B cell (primary cell): ENCODE measurements around the gene TRA2B. TPM values are rescaled to one million over a fixed set of nuclear protein-coding genes. Genes with fewer than 3 reads are reported as not detected.

Source experiments
- ATAC-seq: fragments of 200-7000 bp; cut with Tn5 transposase; one replicate; pipeline ENCODE4 v1.10.0; 2021; ENCODE audit warnings: low read depth, mild to moderate bottlenecking, moderate number of reproducible peaks, moderate library complexity
- CTCF ChIA-PET: fragments of 350-600 bp; sonication (Branson Sonifier 250); formaldehyde crosslinking; loops from one replicate; lab custom pipeline; 2021; ENCODE audit warnings: antibody characterized with exemption, inconsistent platforms; lab: Charles Lee
- POLR2A ChIA-PET: fragments of 350-600 bp; sonication (Branson Sonifier 250); formaldehyde crosslinking; loops from one replicate; lab custom pipeline; 2021; ENCODE audit warnings: antibody characterized with exemption; lab: Charles Lee
- DNase-seq: peaks from one replicate; pipeline ENCODE4 v3.0.0; 2013
- H2AFZ ChIP-seq: 2 replicates; pipeline ENCODE4 v1.6.1; 2012; ENCODE audit warnings: mild to moderate bottlenecking, low read depth, low read length; ENCODE audit not compliant: insufficient read depth, poor library complexity, severe bottlenecking
- H3K27ac ChIP-seq, 2 donors: 1 replicate in 1 of 2; 2 replicates in 1 of 2; pipeline ENCODE4 v1.5.1; 2012 to 2013; ENCODE audit warnings: low read length in 2 of 2, mild to moderate bottlenecking in 2 of 2, moderate library complexity in 1 of 2
- H3K27me3 ChIP-seq, 4 experiments: fragments of 200-600 bp in 1 of 4; sonication (generic) in 1 of 4; replicated peaks in 1 of 4; 1 replicate in 2 of 4; 2 replicates in 2 of 4; pipeline versions ENCODE4 v1.6.1 to v1.7.0; 2013 to 2016; ENCODE audit warnings: low read length in 3 of 4, mild to moderate bottlenecking in 2 of 4, mixed read lengths in 1 of 4, moderate library complexity in 1 of 4; ENCODE audit not compliant: insufficient read depth in 4 of 4, control insufficient read depth in 3 of 4; ENCODE audit errors: control extremely low read depth in 1 of 4
- H3K36me3 ChIP-seq, 2 experiments: replicated peaks in 1 of 2; 1 replicate in 1 of 2; 2 replicates in 1 of 2; pipeline versions ENCODE4 v1.6.1 to v1.7.1; 2013; ENCODE audit warnings: low read length in 1 of 2; ENCODE audit not compliant: insufficient read depth in 2 of 2, control insufficient read depth in 1 of 2; ENCODE audit errors: control extremely low read depth in 1 of 2, extremely low read depth in 1 of 2
- H3K4me1 ChIP-seq, 2 donors: fragments of 200-600 bp in 1 of 2; sonication (generic) in 1 of 2; 1 replicate in 1 of 2; 2 replicates in 1 of 2; pipeline versions ENCODE4 v1.5.1 to v1.6.1; 2013 to 2017; ENCODE audit warnings: low read length in 2 of 2; ENCODE audit not compliant: control insufficient read depth in 2 of 2, insufficient read depth in 2 of 2
- H3K4me2 ChIP-seq: replicated peaks from 2 replicates; pipeline ENCODE3; 2012; ENCODE audit warnings: mild to moderate bottlenecking, low read depth, low read length; ENCODE audit not compliant: poor library complexity, severe bottlenecking
- H3K4me3 ChIP-seq, 5 experiments: fragments of 200-600 bp in 1 of 5; sonication (generic) in 1 of 5; 1 replicate in 3 of 5; 2 replicates in 2 of 5; pipeline versions ENCODE4 v1.5.1 to v1.7.0; 2011 to 2016; ENCODE audit warnings: low read length in 4 of 5, mild to moderate bottlenecking in 4 of 5, low read depth in 2 of 5, control low read depth in 1 of 5, moderate library complexity in 1 of 5; ENCODE audit not compliant: insufficient read depth in 1 of 5; ENCODE audit errors: control extremely low read depth in 1 of 5, extremely low read depth in 1 of 5
- H3K79me2 ChIP-seq: fragments of 200-600 bp; sonication (generic); one replicate; pipeline ENCODE4 v1.6.0; 2016; ENCODE audit warnings: low read length; ENCODE audit not compliant: control insufficient read depth, insufficient read depth
- H3K9ac ChIP-seq: fragments of 200-600 bp; sonication (generic); 2 replicates; pipeline ENCODE4 v1.6.1; 2017; ENCODE audit warnings: mild to moderate bottlenecking, low read length, moderate library complexity
- H3K9me3 ChIP-seq, 3 donors: one replicate each; pipeline versions ENCODE4 v1.6.1 to v1.7.1; 2013; ENCODE audit warnings: low read length in 2 of 3; ENCODE audit not compliant: control insufficient read depth in 2 of 3, insufficient read depth in 1 of 3; ENCODE audit errors: control extremely low read depth in 1 of 3
- H4K20me1 ChIP-seq: 2 replicates; pipeline ENCODE4 v1.6.0; 2012; ENCODE audit warnings: mild to moderate bottlenecking, low read length; ENCODE audit not compliant: insufficient read depth, control insufficient read depth, poor library complexity, severe bottlenecking
- H3K27ac Mint-ChIP-seq: one replicate; pipeline ENCODE4 v1.8.0; 2021; ENCODE audit warnings: mixed read lengths
- H3K27me3 Mint-ChIP-seq: one replicate; pipeline ENCODE4 v1.8.0; 2021; ENCODE audit warnings: mixed read lengths
- H3K4me1 Mint-ChIP-seq: one replicate; pipeline ENCODE4 v1.8.0; 2021; ENCODE audit warnings: mixed read lengths
- H3K4me3 Mint-ChIP-seq: one replicate; pipeline ENCODE4 v1.8.0; 2021; ENCODE audit warnings: mixed read lengths
- H3K9me3 Mint-ChIP-seq: one replicate; pipeline ENCODE4 v1.8.0; 2022; ENCODE audit warnings: mixed read lengths; ENCODE audit not compliant: insufficient read depth
- EZH2 ChIP-seq: IDR thresholded peaks from 2 replicates; pipeline ENCODE4 v1.6.1; 2012; ENCODE audit warnings: borderline replicate concordance, low read depth, mild to moderate bottlenecking, moderate library complexity, low read length; ENCODE audit not compliant: insufficient read depth, poor library complexity, severe bottlenecking
- WGBS: methylation state at CpG from one replicate; pipeline ENCODE4 v1.1.5; 2013; ENCODE audit warnings: missing lambda C conversion rate; ENCODE audit not compliant: insufficient coverage; 5-methylcytosine and 5-hydroxymethylcytosine counted together
- intact Hi-C: fragments of 100-400 bp; cut with micrococcal nuclease; formaldehyde crosslinking; loops from one replicate; pipeline ENCODE4 v1.10.0; 2022
- polyA plus RNA-seq: library from polyadenylated mRNA; depleted of rRNA; stranded (reverse); fragments of >200 nt; gene quantifications from 2 replicates; pipeline ENCODE4 v1.2.3, GENCODE V29; 2012
- total RNA-seq, 2 donors: library from RNA; stranded (reverse); fragments of 120-200 nt in 1 of 2; gene quantifications; 1 replicate in 1 of 2; 2 replicates in 1 of 2; pipeline versions ENCODE4 v1.2.3 to v1.2.4, GENCODE V29; 2013 to 2022
- TF ChIP-seq, protein P1 (sequence below): fragments of 200-600 bp; IDR thresholded peaks from one replicate; pipeline ENCODE4 v1.8.0; 2022; ENCODE audit warnings: antibody characterized with exemption, mild to moderate bottlenecking

Gene TRA2B
- total and polyA plus RNA-seq, 2 donors (not counting 1 experiment from before 2014, with no cell fraction given) = 220 to 1,062 TPM

- Mint-ChIP-seq H3K9me3 (no peaks in the 10 kb centered on the region), H3K4me1 (no peaks in the 10 kb centered on the region), H3K27ac (no peak overlapping the region), H3K27me3 (peaks cover 15% of the 10 kb centered on the region), H3K4me3 (no peak overlapping the region)
- no CpG with 5 or more reads among the region's 3 CpGs for WGBS
- Histone ChIP-seq H3K27me3 (no peaks in the 10 kb centered on the region), H3K79me2 (no peaks in the 10 kb centered on the region), H4K20me1 (no peaks in the 10 kb centered on the region), H2AFZ (no peak overlapping the region), H3K4me3 (no peak overlapping the region), H3K36me3 (no peaks in the 10 kb centered on the region), H3K9ac (no peak overlapping the region), H3K9me3 (peaks cover 0 to 9% (median 0%) of the 10 kb centered on the region in 3 donors), H3K4me1 (no peaks in the 10 kb centered on the region), H3K4me2 (no peak overlapping the region), H3K27ac (no peak overlapping the region)
- intact Hi-C loops = no loop called here
- ChIA-PET CTCF (no interaction called here), POLR2A (interaction anchor here (0.7 kb wide), 1 partner anchor 243 kb away, joined by 3 read pairs; no protein-coding TSS in a partner anchor)
- DNase-seq = no peak
- no peak for TF ChIP-seq EZH2
- TF ChIP-seq, protein P1, sequence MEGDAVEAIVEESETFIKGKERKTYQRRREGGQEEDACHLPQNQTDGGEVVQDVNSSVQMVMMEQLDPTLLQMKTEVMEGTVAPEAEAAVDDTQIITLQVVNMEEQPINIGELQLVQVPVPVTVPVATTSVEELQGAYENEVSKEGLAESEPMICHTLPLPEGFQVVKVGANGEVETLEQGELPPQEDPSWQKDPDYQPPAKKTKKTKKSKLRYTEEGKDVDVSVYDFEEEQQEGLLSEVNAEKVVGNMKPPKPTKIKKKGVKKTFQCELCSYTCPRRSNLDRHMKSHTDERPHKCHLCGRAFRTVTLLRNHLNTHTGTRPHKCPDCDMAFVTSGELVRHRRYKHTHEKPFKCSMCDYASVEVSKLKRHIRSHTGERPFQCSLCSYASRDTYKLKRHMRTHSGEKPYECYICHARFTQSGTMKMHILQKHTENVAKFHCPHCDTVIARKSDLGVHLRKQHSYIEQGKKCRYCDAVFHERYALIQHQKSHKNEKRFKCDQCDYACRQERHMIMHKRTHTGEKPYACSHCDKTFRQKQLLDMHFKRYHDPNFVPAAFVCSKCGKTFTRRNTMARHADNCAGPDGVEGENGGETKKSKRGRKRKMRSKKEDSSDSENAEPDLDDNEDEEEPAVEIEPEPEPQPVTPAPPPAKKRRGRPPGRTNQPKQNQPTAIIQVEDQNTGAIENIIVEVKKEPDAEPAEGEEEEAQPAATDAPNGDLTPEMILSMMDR = no peak
- no peak for ATAC-seq
Measured at GRCh38 chr3:185896636-185897035, 41.2 kb downstream of the TRA2B start.

GRCh38 chr3:185887066-185887465 is 50.7 kb downstream of the TRA2B start:
- H2AFZ ChIP-seq = no peak overlapping the region
- H3K27ac Mint-ChIP-seq = no peak overlapping the region
- H3K4me1 Mint-ChIP-seq = no peaks in the 10 kb centered on the region
- intact Hi-C loops = no loop called here
- CTCF ChIA-PET = no interaction called here
- no peaks in the 10 kb centered on the region for H3K27me3 ChIP-seq
- H3K9ac ChIP-seq = no peak overlapping the region
- POLR2A ChIA-PET = no interaction called here
- no peak overlapping the region for H3K4me2 ChIP-seq
- no peak for DNase-seq
- H3K4me1 ChIP-seq = no peaks in the 10 kb centered on the region
- no peaks in the 10 kb centered on the region for H3K9me3 Mint-ChIP-seq
- WGBS = 86% methylated on average over 1 of the region's 2 CpGs
- H3K4me3 Mint-ChIP-seq = no peak overlapping the region
- H4K20me1 ChIP-seq = no peaks in the 10 kb centered on the region
- peaks cover 4% of the 10 kb centered on the region for H3K27me3 Mint-ChIP-seq
- H3K79me2 ChIP-seq = no peaks in the 10 kb centered on the region
- H3K4me3 ChIP-seq = no peak overlapping the region
- TF ChIP-seq, protein P1 = no peak
- no peak for TF ChIP-seq EZH2
- ATAC-seq = no peak
- H3K27ac ChIP-seq = no peak overlapping the region
- H3K9me3 ChIP-seq = peaks cover 0 to 4% (median 0%) of the 10 kb centered on the region in 3 donors
- H3K36me3 ChIP-seq = no peaks in the 10 kb centered on the region
